ENCODE measurements around the gene LIFR.

DNA sequence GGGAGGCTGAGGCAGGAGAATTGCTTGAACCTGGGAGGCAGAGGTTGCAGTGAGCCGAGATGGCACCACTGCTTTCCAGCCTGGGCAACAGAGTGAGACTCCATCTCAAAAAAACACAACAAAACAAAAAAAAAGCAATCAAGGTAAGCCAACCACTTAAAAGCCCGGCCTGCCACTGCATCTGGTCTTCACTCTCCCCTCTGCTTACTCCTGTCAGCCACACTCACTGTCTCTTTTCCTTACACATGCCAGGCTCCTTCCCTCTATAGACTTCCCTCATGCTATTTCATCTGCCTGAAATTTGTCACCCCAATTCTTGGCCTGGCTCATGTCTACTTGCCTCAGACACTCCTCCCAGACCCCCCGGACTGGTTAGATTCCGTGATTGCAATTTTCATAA, 17.6 kb upstream of the LIFR start:
- TF ChIP-seq, protein P1, sequence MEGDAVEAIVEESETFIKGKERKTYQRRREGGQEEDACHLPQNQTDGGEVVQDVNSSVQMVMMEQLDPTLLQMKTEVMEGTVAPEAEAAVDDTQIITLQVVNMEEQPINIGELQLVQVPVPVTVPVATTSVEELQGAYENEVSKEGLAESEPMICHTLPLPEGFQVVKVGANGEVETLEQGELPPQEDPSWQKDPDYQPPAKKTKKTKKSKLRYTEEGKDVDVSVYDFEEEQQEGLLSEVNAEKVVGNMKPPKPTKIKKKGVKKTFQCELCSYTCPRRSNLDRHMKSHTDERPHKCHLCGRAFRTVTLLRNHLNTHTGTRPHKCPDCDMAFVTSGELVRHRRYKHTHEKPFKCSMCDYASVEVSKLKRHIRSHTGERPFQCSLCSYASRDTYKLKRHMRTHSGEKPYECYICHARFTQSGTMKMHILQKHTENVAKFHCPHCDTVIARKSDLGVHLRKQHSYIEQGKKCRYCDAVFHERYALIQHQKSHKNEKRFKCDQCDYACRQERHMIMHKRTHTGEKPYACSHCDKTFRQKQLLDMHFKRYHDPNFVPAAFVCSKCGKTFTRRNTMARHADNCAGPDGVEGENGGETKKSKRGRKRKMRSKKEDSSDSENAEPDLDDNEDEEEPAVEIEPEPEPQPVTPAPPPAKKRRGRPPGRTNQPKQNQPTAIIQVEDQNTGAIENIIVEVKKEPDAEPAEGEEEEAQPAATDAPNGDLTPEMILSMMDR (conservative IDR thresholded peaks at IDR 0.05 in 1 of 2, IDR thresholded peaks at IDR 0.05 in 1 of 2; ENCODE audit: low read depth in 1 of 2, low read length in 2 of 2) = no peak
- no peak for TF ChIP-seq EZH2 (IDR thresholded peaks at IDR 0.05; ENCODE audit: low read length, missing control alignments)
